B cell (primary cell): Measurements from ENCODE around the gene ADRM1.

ENCODE experiments used
- EZH2 ChIP-seq: IDR thresholded peaks from 2 replicates; pipeline ENCODE4 v1.6.1; 2012; ENCODE audit warnings: borderline replicate concordance, low read depth, mild to moderate bottlenecking, moderate library complexity, low read length; ENCODE audit not compliant: insufficient read depth, poor library complexity, severe bottlenecking
- TF ChIP-seq, protein P1 (sequence below): fragments of 200-600 bp; IDR thresholded peaks from one replicate; pipeline ENCODE4 v1.8.0; 2022; ENCODE audit warnings: antibody characterized with exemption, mild to moderate bottlenecking

DNA sequence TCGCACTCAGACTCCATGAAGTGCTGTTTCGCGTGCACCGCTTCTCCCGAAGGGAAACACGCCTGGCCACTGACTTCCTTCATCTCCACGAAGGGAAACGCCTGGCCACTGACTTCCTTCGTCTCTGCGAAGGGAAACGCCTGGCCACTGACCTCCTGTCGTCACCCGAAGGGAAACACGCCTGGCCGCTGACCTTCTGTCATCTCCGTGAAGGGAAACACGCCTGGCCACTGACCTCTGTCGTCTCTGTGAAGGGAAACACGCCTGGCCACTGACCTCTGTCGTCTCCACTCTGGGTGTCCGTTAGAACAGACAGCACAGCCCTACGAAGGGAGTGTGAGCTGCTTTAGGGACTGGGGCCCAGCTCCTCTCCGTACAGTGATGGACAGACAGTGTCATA is 17.1 kb upstream of the ADRM1 start:
- TF ChIP-seq, protein P1, sequence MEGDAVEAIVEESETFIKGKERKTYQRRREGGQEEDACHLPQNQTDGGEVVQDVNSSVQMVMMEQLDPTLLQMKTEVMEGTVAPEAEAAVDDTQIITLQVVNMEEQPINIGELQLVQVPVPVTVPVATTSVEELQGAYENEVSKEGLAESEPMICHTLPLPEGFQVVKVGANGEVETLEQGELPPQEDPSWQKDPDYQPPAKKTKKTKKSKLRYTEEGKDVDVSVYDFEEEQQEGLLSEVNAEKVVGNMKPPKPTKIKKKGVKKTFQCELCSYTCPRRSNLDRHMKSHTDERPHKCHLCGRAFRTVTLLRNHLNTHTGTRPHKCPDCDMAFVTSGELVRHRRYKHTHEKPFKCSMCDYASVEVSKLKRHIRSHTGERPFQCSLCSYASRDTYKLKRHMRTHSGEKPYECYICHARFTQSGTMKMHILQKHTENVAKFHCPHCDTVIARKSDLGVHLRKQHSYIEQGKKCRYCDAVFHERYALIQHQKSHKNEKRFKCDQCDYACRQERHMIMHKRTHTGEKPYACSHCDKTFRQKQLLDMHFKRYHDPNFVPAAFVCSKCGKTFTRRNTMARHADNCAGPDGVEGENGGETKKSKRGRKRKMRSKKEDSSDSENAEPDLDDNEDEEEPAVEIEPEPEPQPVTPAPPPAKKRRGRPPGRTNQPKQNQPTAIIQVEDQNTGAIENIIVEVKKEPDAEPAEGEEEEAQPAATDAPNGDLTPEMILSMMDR = no peak
- TF ChIP-seq EZH2 = no peak
